Tibial nerve (tissue), 4 donors: ENCODE data around the gene MFSD6L. TPM values are rescaled to one million over a fixed set of nuclear protein-coding genes. Genes with fewer than 3 reads are reported as not detected.

Experiments used
- DNase-seq, 2 donors: peaks; one replicate each; pipeline ENCODE4 v3.0.0-alpha.2; 2019; ENCODE audit warnings: low spot score in 2 of 2
- H3K27ac ChIP-seq, 4 donors: fragments of 200-600 bp; sonication (generic) in 3 of 4; one replicate each; pipeline ENCODE4 v1.5.1; 2017 to 2019; ENCODE audit warnings: mild to moderate bottlenecking in 1 of 4
- H3K27me3 ChIP-seq, 2 donors: fragments of 200-600 bp; sonication (generic) in 1 of 2; one replicate each; pipeline versions ENCODE4 v1.5.1 to v1.6.0; 2017 to 2019
- H3K36me3 ChIP-seq, 3 donors: fragments of 200-600 bp; sonication (generic); one replicate each; pipeline ENCODE4 v1.5.1; 2018 to 2019
- H3K4me1 ChIP-seq, 4 donors: fragments of 200-600 bp; sonication (generic) in 3 of 4; one replicate each; pipeline ENCODE4 v1.5.1; 2017 to 2019
- H3K4me3 ChIP-seq, 4 donors: fragments of 200-600 bp; sonication (generic) in 3 of 4; one replicate each; pipeline ENCODE4 v1.5.1; 2017 to 2019; ENCODE audit warnings: mild to moderate bottlenecking in 1 of 4, moderate library complexity in 1 of 4
- H3K9me3 ChIP-seq, 4 donors: fragments of 200-600 bp; sonication (generic) in 3 of 4; one replicate each; pipeline ENCODE4 v1.5.1; 2017 to 2019
- CTCF ChIP-seq, 5 experiments: fragments of 200-600 bp in 3 of 5; fragments of 450-650 bp in 2 of 5; sonication (generic) in 3 of 5; IDR thresholded peaks; one replicate each; pipeline ENCODE4 v1.5.1; 2016 to 2019; ENCODE audit warnings: antibody characterized with exemption in 5 of 5, mild to moderate bottlenecking in 3 of 5, moderate library complexity in 2 of 5
- EP300 ChIP-seq, 2 donors: sonication (generic); formaldehyde crosslinking; IDR thresholded peaks; one replicate each; pipeline ENCODE4 v1.6.1; 2017; ENCODE audit warnings: antibody characterized with exemption in 2 of 2, mild to moderate bottlenecking in 1 of 2
- POLR2A ChIP-seq, 2 donors: fragments of 450-650 bp; IDR thresholded peaks; one replicate each; pipeline ENCODE4 v1.6.1; 2017; ENCODE audit warnings: antibody characterized with exemption in 2 of 2, mild to moderate bottlenecking in 2 of 2, moderate library complexity in 2 of 2
- WGBS, 2 donors: methylation state at CpG; one replicate each; pipeline ENCODE4 v1.1.5; 2018; 5-methylcytosine and 5-hydroxymethylcytosine counted together
- total RNA-seq, 4 donors: library from RNA; depleted of rRNA; stranded (reverse); fragments of >200 nt; gene quantifications; one replicate each; pipeline ENCODE4 v1.1.0, GENCODE V29; 2016

MFSD6L gene
- total RNA-seq, 4 donors from 2014 or later: not detected

- Histone ChIP-seq H3K4me1 (peaks cover 0 to 8% (median 0%) of the 10 kb centered on the region in 4 donors), H3K36me3 (no peaks in the 10 kb centered on the region), H3K27me3 (peaks cover 0 to 18% of the 10 kb centered on the region in 2 donors), H3K27ac (no peak overlapping the region), H3K4me3 (no peak overlapping the region), H3K9me3 (no peaks in the 10 kb centered on the region)
- WGBS, 2 donors: 60 to 66% methylated on average over 20 to 23 of the region's 23 CpGs
- TF ChIP-seq CTCF (IDR thresholded peaks at IDR 0.05) (no peak), EP300 (IDR thresholded peaks at IDR 0.05) (no peak), POLR2A (IDR thresholded peaks at IDR 0.05) (no peak)
- DNase-seq: no peak
Observed at GRCh38 chr17:8798176-8798845, 854 bp downstream of the MFSD6L start.

- WGBS, 2 donors: 82 to 86% methylated on average over 14 of the region's 14 CpGs
- Histone ChIP-seq H3K9me3 (no peaks in the 10 kb centered on the region), H3K27ac (no peak overlapping the region), H3K27me3 (peaks cover 0 to 18% of the 10 kb centered on the region in 2 donors), H3K4me1 (peaks cover 0 to 8% (median 0%) of the 10 kb centered on the region in 4 donors), H3K36me3 (no peaks in the 10 kb centered on the region), H3K4me3 (no peak overlapping the region)
- TF ChIP-seq POLR2A (IDR thresholded peaks at IDR 0.05): no peak
- TF ChIP-seq CTCF (IDR thresholded peaks at IDR 0.05): no peak
- no peak for TF ChIP-seq EP300 (IDR thresholded peaks at IDR 0.05)
- DNase-seq: no peak
Observed at GRCh38 chr17:8797621-8798175, 1.5 kb downstream of the MFSD6L start.

GRCh38 chr17:8794636-8795035 is 4.5 kb downstream of the MFSD6L start:
- no peak for DNase-seq
- 46 to 53% methylated on average over 7 of the region's 7 CpGs for WGBS, 2 donors

GRCh38 chr17:8793649-8794048 is 5.5 kb downstream of the MFSD6L start:
- TF ChIP-seq POLR2A (IDR thresholded peaks at IDR 0.05) (no peak), CTCF (IDR thresholded peaks at IDR 0.05) (no peak), EP300 (IDR thresholded peaks at IDR 0.05) (no peak)
- H3K36me3 ChIP-seq: no peaks in the 10 kb centered on the region
- H3K27me3 ChIP-seq: peaks cover 0 to 5% of the 10 kb centered on the region in 2 donors
- H3K27ac ChIP-seq: no peak overlapping the region
- H3K9me3 ChIP-seq: peaks cover 0 to 10% (median 3%) of the 10 kb centered on the region in 4 donors
- no peaks in the 10 kb centered on the region for H3K4me1 ChIP-seq
- no peak for DNase-seq
- WGBS, 2 donors: 58 to 60% methylated on average over 2 of the region's 2 CpGs
- no peak overlapping the region for H3K4me3 ChIP-seq

More at GRCh38 chr17:8794636-8795035, 4.5 kb downstream of the MFSD6L start:
- Histone ChIP-seq H3K4me3 (no peak overlapping the region), H3K9me3 (peaks cover 0 to 10% (median 3%) of the 10 kb centered on the region in 4 donors), H3K4me1 (peaks cover 0 to 8% (median 0%) of the 10 kb centered on the region in 4 donors), H3K27ac (no peak overlapping the region), H3K36me3 (no peaks in the 10 kb centered on the region), H3K27me3 (peaks cover 0 to 15% of the 10 kb centered on the region in 2 donors)
- no peak for TF ChIP-seq POLR2A (IDR thresholded peaks at IDR 0.05)
- TF ChIP-seq CTCF (IDR thresholded peaks at IDR 0.05): no peak
- no peak for TF ChIP-seq EP300 (IDR thresholded peaks at IDR 0.05)

- no peak for DNase-seq
Observed at GRCh38 chr17:8792646-8793045, 6.5 kb downstream of the MFSD6L start.

More at GRCh38 chr17:8792646-8793045, 6.5 kb downstream of the MFSD6L start:
- Histone ChIP-seq H3K36me3 (no peaks in the 10 kb centered on the region), H3K27me3 (no peaks in the 10 kb centered on the region), H3K27ac (no peak overlapping the region), H3K9me3 (peaks cover 0 to 10% (median 3%) of the 10 kb centered on the region in 4 donors), H3K4me1 (no peaks in the 10 kb centered on the region), H3K4me3 (no peak overlapping the region)
- 58 to 72% methylated on average over 6 of the region's 6 CpGs for WGBS, 2 donors
- no peak for TF ChIP-seq EP300 (IDR thresholded peaks at IDR 0.05)
- no peak for TF ChIP-seq CTCF (IDR thresholded peaks at IDR 0.05)
- no peak for TF ChIP-seq POLR2A (IDR thresholded peaks at IDR 0.05)
